OCI-LY3 (cell line): ENCODE results near the gene PYY.

Experiments used
- EZH2phosphoT487 ChIP-seq: fragments of 200-600 bp; shearing (Covaris generic); IDR thresholded peaks from 2 replicates; pipeline ENCODE4 v1.6.1; 2018; ENCODE audit warnings: antibody characterized with exemption, mixed run types, low read depth
- TF ChIP-seq, protein P1 (sequence below): fragments of 200-600, 300-600 bp; sonication (generic); IDR thresholded peaks from 2 replicates; pipeline ENCODE4 v1.5.1; 2014; ENCODE audit warnings: antibody characterized with exemption, low read length, low read depth

DNA sequence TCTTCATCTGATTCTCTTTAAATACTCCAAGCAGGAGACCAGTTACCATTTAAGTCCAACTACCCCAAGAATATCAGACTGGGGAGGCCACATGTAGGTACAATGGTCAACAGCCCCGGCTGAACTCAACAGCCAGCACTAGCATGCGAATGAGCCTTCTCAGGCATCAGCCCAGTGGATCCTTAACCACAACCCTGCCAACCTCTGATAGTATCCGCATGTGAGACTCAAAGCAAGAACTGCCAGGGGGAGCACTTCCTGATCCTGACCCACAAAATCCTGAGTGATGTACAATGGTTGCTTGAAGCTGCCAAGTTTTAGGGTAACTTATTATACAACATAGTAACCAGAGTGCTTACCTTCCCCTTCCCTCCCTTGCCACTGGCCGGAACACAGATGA lies 4.0 kb downstream of the PYY start:
- TF ChIP-seq, protein P1, sequence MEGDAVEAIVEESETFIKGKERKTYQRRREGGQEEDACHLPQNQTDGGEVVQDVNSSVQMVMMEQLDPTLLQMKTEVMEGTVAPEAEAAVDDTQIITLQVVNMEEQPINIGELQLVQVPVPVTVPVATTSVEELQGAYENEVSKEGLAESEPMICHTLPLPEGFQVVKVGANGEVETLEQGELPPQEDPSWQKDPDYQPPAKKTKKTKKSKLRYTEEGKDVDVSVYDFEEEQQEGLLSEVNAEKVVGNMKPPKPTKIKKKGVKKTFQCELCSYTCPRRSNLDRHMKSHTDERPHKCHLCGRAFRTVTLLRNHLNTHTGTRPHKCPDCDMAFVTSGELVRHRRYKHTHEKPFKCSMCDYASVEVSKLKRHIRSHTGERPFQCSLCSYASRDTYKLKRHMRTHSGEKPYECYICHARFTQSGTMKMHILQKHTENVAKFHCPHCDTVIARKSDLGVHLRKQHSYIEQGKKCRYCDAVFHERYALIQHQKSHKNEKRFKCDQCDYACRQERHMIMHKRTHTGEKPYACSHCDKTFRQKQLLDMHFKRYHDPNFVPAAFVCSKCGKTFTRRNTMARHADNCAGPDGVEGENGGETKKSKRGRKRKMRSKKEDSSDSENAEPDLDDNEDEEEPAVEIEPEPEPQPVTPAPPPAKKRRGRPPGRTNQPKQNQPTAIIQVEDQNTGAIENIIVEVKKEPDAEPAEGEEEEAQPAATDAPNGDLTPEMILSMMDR, result 0 out of 2 replicates have a peak, but pooled peaks have one; percentile 6
- TF ChIP-seq EZH2phosphoT487, result no peak
